Natural killer cell (primary cell): ENCODE data around the gene SMIM23. TPM values are rescaled to one million over a fixed set of nuclear protein-coding genes. Genes with fewer than 3 reads are reported as not detected.

Experiments
- ATAC-seq, 3 donors: fragments of 150-1000 bp in 2 of 3; fragments of 200-7000 bp in 1 of 3; cut with Tn5 transposase; 1 replicate in 1 of 3; 2 replicates in 2 of 3; pipeline ENCODE4 v1.10.0; 2021; ENCODE audit warnings: mild to moderate bottlenecking in 2 of 3, moderate library complexity in 2 of 3
- DNase-seq, 2 donors: peaks; one replicate each; pipeline versions ENCODE4 v3.0.0 to v3.0.0-alpha.2; 2013 to 2021; ENCODE audit warnings: mixed read lengths in 1 of 2
- H3K27ac ChIP-seq: one replicate; pipeline ENCODE4 v1.5.1; 2013; ENCODE audit warnings: mild to moderate bottlenecking, low read length
- H3K27me3 ChIP-seq: one replicate; pipeline ENCODE4 v1.6.1; 2013; ENCODE audit warnings: low read length; ENCODE audit not compliant: control insufficient read depth, insufficient read depth
- H3K36me3 ChIP-seq: one replicate; pipeline ENCODE4 v1.6.1; 2013; ENCODE audit warnings: low read length; ENCODE audit not compliant: control insufficient read depth, insufficient read depth
- H3K4me1 ChIP-seq: one replicate; pipeline ENCODE4 v1.6.1; 2013; ENCODE audit warnings: low read length; ENCODE audit not compliant: control insufficient read depth, insufficient read depth
- H3K4me3 ChIP-seq: one replicate; pipeline ENCODE4 v1.5.1; 2013; ENCODE audit warnings: low read length
- H3K9me3 ChIP-seq: one replicate; pipeline ENCODE4 v1.6.1; 2013; ENCODE audit warnings: low read length; ENCODE audit not compliant: control insufficient read depth, insufficient read depth
- H3K27ac Mint-ChIP-seq, 2 donors: one replicate each; pipeline ENCODE4 v1.8.0; 2022; ENCODE audit warnings: mild to moderate bottlenecking in 2 of 2, mixed read lengths in 2 of 2, moderate library complexity in 1 of 2
- H3K27me3 Mint-ChIP-seq, 2 donors: one replicate each; pipeline ENCODE4 v1.8.0; 2022; ENCODE audit warnings: low read depth in 2 of 2, mixed read lengths in 2 of 2
- H3K36me3 Mint-ChIP-seq: one replicate; pipeline ENCODE4 v1.8.0; 2022; ENCODE audit warnings: mixed read lengths
- H3K4me1 Mint-ChIP-seq, 2 donors: one replicate each; pipeline ENCODE4 v1.8.0; 2022; ENCODE audit warnings: mixed read lengths in 2 of 2
- H3K4me3 Mint-ChIP-seq: one replicate; pipeline ENCODE4 v1.8.0; 2022; ENCODE audit warnings: mild to moderate bottlenecking, moderate library complexity, mixed read lengths
- H3K9me3 Mint-ChIP-seq, 2 donors: one replicate each; pipeline ENCODE4 v1.8.0; 2022; ENCODE audit warnings: mixed read lengths in 2 of 2
- WGBS: methylation state at CpG from one replicate; pipeline ENCODE4 v1.1.7; 2013; ENCODE audit warnings: missing lambda C conversion rate; ENCODE audit not compliant: insufficient coverage; 5-methylcytosine and 5-hydroxymethylcytosine counted together
- intact Hi-C: fragments of 100-400 bp; cut with micrococcal nuclease; formaldehyde crosslinking; loops from one replicate; pipeline ENCODE4 v1.14.2; 2022
- total RNA-seq, 4 donors: library from RNA; stranded (reverse); fragments of 120-200 nt in 1 of 4; gene quantifications; one replicate each; pipeline versions ENCODE4 v1.2.3 to v1.2.4, GENCODE V29; 2013 to 2022
- TF ChIP-seq, protein P1 (sequence below): fragments of 200-600 bp; IDR thresholded peaks from one replicate; pipeline ENCODE4 v1.8.0; 2022; ENCODE audit warnings: antibody characterized with exemption

Gene SMIM23
- total RNA-seq, 3 donors from 2014 or later (not counting 1 experiment from before 2014, with no cell fraction given), result not detected

DNA sequence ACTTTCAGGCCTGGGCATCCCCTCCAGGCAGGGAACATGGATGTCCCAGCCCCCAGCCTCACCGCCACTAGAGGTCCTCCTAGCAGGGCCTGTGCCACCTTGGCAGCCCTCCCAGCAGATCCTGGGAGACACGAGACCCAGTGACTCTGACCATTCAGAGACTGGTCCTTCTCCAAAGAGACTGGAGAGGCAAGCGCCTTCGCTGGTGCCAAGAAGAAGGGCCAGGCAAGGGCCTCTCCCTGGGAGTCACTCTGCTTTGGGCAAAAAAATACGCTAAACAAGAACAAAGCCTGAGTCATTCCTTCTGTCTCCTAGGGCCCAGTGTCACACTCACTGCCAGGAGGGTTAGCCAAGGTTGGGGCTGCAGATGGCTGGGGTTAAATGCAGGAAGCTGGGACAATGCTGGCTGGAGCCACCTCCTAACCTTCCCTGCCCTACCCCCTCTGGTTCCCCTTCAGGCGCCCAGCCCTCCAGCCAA, 35.3 kb upstream of the SMIM23 start:
- no peak overlapping the region for H3K4me3 ChIP-seq
- H3K9me3 ChIP-seq, result no peaks in the 10 kb centered on the region
- ATAC-seq, result no peak
- DNase-seq, result no peak
- no peaks in the 10 kb centered on the region for H3K4me1 ChIP-seq
- no peaks in the 10 kb centered on the region for H3K36me3 Mint-ChIP-seq
- no peak overlapping the region for H3K27ac ChIP-seq
- no peaks in the 10 kb centered on the region for H3K9me3 Mint-ChIP-seq
- H3K4me3 Mint-ChIP-seq, result no peak overlapping the region
- no peaks in the 10 kb centered on the region for H3K36me3 ChIP-seq
- no peaks in the 10 kb centered on the region for H3K4me1 Mint-ChIP-seq
- 90% methylated on average over 6 of the region's 6 CpGs for WGBS
- H3K27me3 Mint-ChIP-seq, result peaks cover 4 to 7% of the 10 kb centered on the region in 2 donors
- intact Hi-C loops, result no loop called here
- no peaks in the 10 kb centered on the region for H3K27me3 ChIP-seq
- TF ChIP-seq, protein P1, sequence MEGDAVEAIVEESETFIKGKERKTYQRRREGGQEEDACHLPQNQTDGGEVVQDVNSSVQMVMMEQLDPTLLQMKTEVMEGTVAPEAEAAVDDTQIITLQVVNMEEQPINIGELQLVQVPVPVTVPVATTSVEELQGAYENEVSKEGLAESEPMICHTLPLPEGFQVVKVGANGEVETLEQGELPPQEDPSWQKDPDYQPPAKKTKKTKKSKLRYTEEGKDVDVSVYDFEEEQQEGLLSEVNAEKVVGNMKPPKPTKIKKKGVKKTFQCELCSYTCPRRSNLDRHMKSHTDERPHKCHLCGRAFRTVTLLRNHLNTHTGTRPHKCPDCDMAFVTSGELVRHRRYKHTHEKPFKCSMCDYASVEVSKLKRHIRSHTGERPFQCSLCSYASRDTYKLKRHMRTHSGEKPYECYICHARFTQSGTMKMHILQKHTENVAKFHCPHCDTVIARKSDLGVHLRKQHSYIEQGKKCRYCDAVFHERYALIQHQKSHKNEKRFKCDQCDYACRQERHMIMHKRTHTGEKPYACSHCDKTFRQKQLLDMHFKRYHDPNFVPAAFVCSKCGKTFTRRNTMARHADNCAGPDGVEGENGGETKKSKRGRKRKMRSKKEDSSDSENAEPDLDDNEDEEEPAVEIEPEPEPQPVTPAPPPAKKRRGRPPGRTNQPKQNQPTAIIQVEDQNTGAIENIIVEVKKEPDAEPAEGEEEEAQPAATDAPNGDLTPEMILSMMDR, result no peak
- no peak overlapping the region for H3K27ac Mint-ChIP-seq

DNA sequence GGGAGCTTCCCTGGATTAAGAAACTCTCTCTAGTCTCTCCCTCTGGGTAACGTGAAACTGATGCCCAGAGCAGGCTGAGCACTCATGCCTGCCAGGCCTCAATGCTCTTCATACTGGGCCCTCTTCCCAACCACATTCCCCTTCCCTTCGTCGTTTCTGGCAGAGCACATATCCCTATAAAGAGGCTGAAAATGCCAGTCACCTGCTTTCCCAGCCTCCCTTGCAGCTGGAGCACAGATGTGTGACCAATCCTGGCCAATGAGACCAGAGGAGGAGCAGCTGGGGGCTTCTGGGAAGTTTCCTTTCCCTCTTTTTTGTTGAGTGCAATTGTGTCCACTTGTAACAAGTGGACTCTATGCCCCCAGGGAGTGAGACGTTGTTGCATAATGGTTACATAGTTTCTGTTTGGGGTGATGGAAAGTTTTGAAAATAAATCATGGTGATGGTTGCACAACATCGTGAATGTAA, 30.2 kb upstream of the SMIM23 start:
- H3K9me3 ChIP-seq, result no peaks in the 10 kb centered on the region
- no peak overlapping the region for H3K27ac ChIP-seq
- Mint-ChIP-seq H3K27me3 (peaks cover 7 to 14% of the 10 kb centered on the region in 2 donors), H3K36me3 (no peaks in the 10 kb centered on the region), H3K4me1 (no peaks in the 10 kb centered on the region), H3K27ac (no peak overlapping the region), H3K4me3 (no peak overlapping the region), H3K9me3 (no peaks in the 10 kb centered on the region)
- H3K36me3 ChIP-seq, result no peaks in the 10 kb centered on the region
- H3K4me3 ChIP-seq, result no peak overlapping the region
- DNase-seq, result no peak
- intact Hi-C loops, result no loop called here
- no peaks in the 10 kb centered on the region for H3K27me3 ChIP-seq
- no peaks in the 10 kb centered on the region for H3K4me1 ChIP-seq
- TF ChIP-seq, protein P1, result no peak
- no peak for ATAC-seq
- 82% methylated on average over 3 of the region's 5 CpGs for WGBS

DNA sequence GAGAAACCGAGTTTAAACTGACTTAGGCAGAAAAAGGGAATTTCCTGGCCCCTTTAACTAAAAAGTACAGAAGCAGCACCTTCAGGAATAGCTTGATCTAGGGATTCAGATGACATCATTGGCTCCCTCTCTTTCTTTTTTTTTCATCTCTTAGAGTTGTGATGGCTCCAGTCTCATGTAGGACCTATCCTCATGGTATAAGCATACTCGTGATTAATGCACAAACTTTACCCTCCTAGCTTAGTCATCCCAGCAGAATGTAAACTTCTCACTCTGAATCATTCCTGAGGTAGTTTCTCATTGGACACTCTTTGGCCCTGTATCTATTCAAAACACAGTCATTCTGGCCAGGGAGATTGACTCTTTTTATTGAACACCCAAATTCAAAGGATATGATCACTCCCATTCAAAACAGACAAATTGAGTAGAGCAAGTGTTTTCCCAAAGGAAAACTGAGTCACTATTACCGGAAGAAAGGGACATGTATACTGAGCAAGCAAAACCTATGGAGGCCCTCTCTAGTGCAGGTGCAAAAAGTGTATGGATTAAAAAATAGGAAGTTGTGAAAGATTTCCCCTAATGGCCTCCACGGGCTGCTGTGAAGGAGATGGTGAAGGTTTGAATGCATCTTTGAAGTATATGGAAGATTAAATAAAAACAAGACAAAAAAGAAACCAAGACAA, 27.6 kb upstream of the SMIM23 start:
- ATAC-seq (no peak), DNase-seq (no peak)
- Histone ChIP-seq H3K4me1 (no peaks in the 10 kb centered on the region), H3K4me3 (no peak overlapping the region), H3K27me3 (no peaks in the 10 kb centered on the region), H3K9me3 (no peaks in the 10 kb centered on the region), H3K27ac (no peak overlapping the region), H3K36me3 (no peaks in the 10 kb centered on the region)
- peaks cover 0 to 12% of the 10 kb centered on the region in 2 donors for H3K27me3 Mint-ChIP-seq
- no peak overlapping the region for H3K27ac Mint-ChIP-seq
- no peaks in the 10 kb centered on the region for H3K36me3 Mint-ChIP-seq
- WGBS, result 59% methylated on average over 4 of the region's 4 CpGs
- H3K4me3 Mint-ChIP-seq, result no peak overlapping the region
- H3K4me1 Mint-ChIP-seq, result no peaks in the 10 kb centered on the region
- intact Hi-C loops, result no loop called here
- H3K9me3 Mint-ChIP-seq, result no peaks in the 10 kb centered on the region
- TF ChIP-seq, protein P1, result no peak

DNA sequence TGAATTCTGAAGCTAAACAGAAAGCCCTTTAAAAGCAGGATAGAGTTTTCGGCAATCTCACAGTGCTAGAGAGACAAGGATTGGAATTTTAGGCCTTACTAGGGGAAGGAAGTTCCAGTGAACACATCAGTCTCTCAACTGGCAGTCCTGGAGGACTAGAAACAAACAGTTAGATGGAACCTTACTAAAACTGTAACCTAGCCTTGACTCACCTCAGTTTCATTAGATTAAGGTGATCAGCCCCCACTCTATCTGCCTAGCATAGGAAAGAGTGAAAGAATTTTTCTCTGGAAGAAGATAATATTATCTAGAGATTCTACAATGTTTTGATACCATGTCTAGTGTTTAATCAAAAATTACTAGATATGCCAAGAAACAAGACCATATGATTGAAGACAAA, 25.8 kb upstream of the SMIM23 start:
- WGBS, result 89% methylated on average over 1 of the region's 1 CpG
- H3K9me3 Mint-ChIP-seq, result no peaks in the 10 kb centered on the region
- H3K36me3 Mint-ChIP-seq, result no peaks in the 10 kb centered on the region
- ATAC-seq (no peak), DNase-seq (no peak)
- no peaks in the 10 kb centered on the region for H3K27me3 ChIP-seq
- intact Hi-C loops, result no loop called here
- peaks cover 9 to 18% of the 10 kb centered on the region in 2 donors for H3K27me3 Mint-ChIP-seq
- H3K27ac Mint-ChIP-seq, result no peak overlapping the region
- no peak overlapping the region for H3K27ac ChIP-seq
- H3K4me3 Mint-ChIP-seq, result no peak overlapping the region
- no peaks in the 10 kb centered on the region for H3K4me1 ChIP-seq
- H3K4me1 Mint-ChIP-seq, result no peaks in the 10 kb centered on the region
- H3K9me3 ChIP-seq, result no peaks in the 10 kb centered on the region
- H3K4me3 ChIP-seq, result no peak overlapping the region
- no peaks in the 10 kb centered on the region for H3K36me3 ChIP-seq
- TF ChIP-seq, protein P1, result no peak
